Heart left ventricle (tissue), 16 donors: ENCODE measurements around the gene GRIN2D. TPM values are rescaled to one million over a fixed set of nuclear protein-coding genes. Genes with fewer than 3 reads are reported as not detected.
A peak's percentile ranks its signal among the peaks of the same experiment; 100 is the strongest.

ENCODE experiments used
- ATAC-seq, 4 donors: fragments of 200-7000 bp; cut with Tn5 transposase; one replicate each; pipeline ENCODE4 v1.9.1; 2020 to 2022; ENCODE audit warnings: moderate library complexity in 4 of 4, mild to moderate bottlenecking in 3 of 4, moderate number of reproducible peaks in 1 of 4
- DNase-seq, 5 donors: peaks; one replicate each; pipeline ENCODE4 v3.0.0-alpha.2; 2020
- H3K27ac ChIP-seq, 12 donors: fragments of 200-600 bp; sonication (generic) in 4 of 12; one replicate each; pipeline versions ENCODE4 v1.5.0 to v1.8.0; 2016 to 2022; ENCODE audit warnings: mild to moderate bottlenecking in 2 of 12
- H3K27me3 ChIP-seq, 9 donors: fragments of 200-600 bp; sonication (generic) in 2 of 9; one replicate each; pipeline versions ENCODE4 v1.5.1 to v1.8.0; 2016 to 2022; ENCODE audit warnings: mild to moderate bottlenecking in 3 of 9
- H3K36me3 ChIP-seq, 9 donors: fragments of 200-600 bp; sonication (generic) in 2 of 9; one replicate each; pipeline versions ENCODE4 v1.5.0 to v1.8.0; 2018 to 2022; ENCODE audit warnings: mild to moderate bottlenecking in 2 of 9
- H3K4me1 ChIP-seq, 12 donors: fragments of 200-600 bp; sonication (generic) in 4 of 12; one replicate each; pipeline versions ENCODE4 v1.5.0 to v1.8.0; 2016 to 2022; ENCODE audit warnings: mild to moderate bottlenecking in 3 of 12
- H3K4me3 ChIP-seq, 12 donors: fragments of 200-600 bp; sonication (generic) in 4 of 12; one replicate each; pipeline versions ENCODE4 v1.5.0 to v1.8.0; 2017 to 2022; ENCODE audit warnings: mild to moderate bottlenecking in 9 of 12, moderate library complexity in 4 of 12
- H3K9me3 ChIP-seq, 12 donors: fragments of 200-600 bp; sonication (generic) in 4 of 12; one replicate each; pipeline versions ENCODE4 v1.5.0 to v1.8.0; 2016 to 2022; ENCODE audit warnings: mild to moderate bottlenecking in 1 of 12
- POLR2A ChIP-seq, 2 donors: fragments of 450-650 bp; IDR thresholded peaks; one replicate each; pipeline ENCODE4 v1.6.1; 2017; ENCODE audit warnings: antibody characterized with exemption in 2 of 2, mild to moderate bottlenecking in 2 of 2, moderate library complexity in 2 of 2
- WGBS, 4 donors: extraction: QIAGEN DNeasy Blood & Tissue Kit in 2 of 4; methylation state at CpG; one replicate each; pipeline versions ENCODE4 v1.1.5 to v1.1.7; 2013 to 2018; 5-methylcytosine and 5-hydroxymethylcytosine counted together
- intact Hi-C, 10 donors: fragments of 100-400 bp; cut with DNase I; formaldehyde crosslinking; loops; one replicate each; pipeline versions ENCODE4 v1.11.1 to v1.14.2; 2022
- polyA plus RNA-seq, 2 donors: library from polyadenylated mRNA; stranded (reverse); fragments of 200-250 nt; gene quantifications; one replicate each; pipeline ENCODE4 v1.2.3, GENCODE V29; 2013
- total RNA-seq, 9 donors: library from RNA; depleted of rRNA in 2 of 9; stranded (reverse); fragments of >200 nt in 2 of 9; fragmentation: NEBNext Ultra II Directional in 3 of 9; extraction: Animal tissue kit (Norgen Biotek cat#: 25700) in 3 of 9; gene quantifications; one replicate each; pipeline versions ENCODE4 v1.1.0 to v1.2.4, GENCODE V29; 2016 to 2023
- TF ChIP-seq, protein P1 (sequence below), 12 donors: fragments of 200-600 bp; sonication (generic) in 4 of 12; IDR thresholded peaks; one replicate each; pipeline versions ENCODE4 v1.5.0 to v1.8.0; 2018 to 2022; ENCODE audit warnings: antibody characterized with exemption in 12 of 12, mild to moderate bottlenecking in 5 of 12
- donor health status: ischemic (EF 13 %, LVEDD 7.1; RV severe dilation, severe dysfunction).
- donor health status: healthy with polysubstance abuse.
- donor health status: DM: no; HTN: yes; CAD: no.
- donor health status: DM: no; HTN: no; CAD: no.
- donor health status: ischemic (EF 25% LVEDD 6.9; RV normal size, moderate dysfunction).
- donor health status: ischemic (EF 25% LVEDD 5.7; RV mildly dilated, moderate dysfunction).
- donor health status: healthy.
- donor health status: DM: yes; HTN: yes; CAD: no.
- donor health status: ischemic (EF 35%, LVEDD 5.7; RV mildly dilated, moderate dysfunction).
- donor health status: nonischemic (EF 11% LVEDD 7.7; RV severe dilation, severe dysfunction).
- donor health status: DM: yes; HTN: yes; CAD: no.
- donor health status: PGD.
- donor health status: ischemic (EF 29% LVEDD 5.4; RV normal size, mild dysfunction).
- donor health status: nonischemic (EF 23%, LVEDD 6.1; RV moderate dilation, normal function).

GRIN2D gene
- total and polyA plus RNA-seq, 11 donors, result 0.14 to 1.6 (median 0.19) TPM

- H3K4me1 ChIP-seq, result peaks cover 0 to 18% (median 5%) of the 10 kb centered on the region in 12 donors
- intact Hi-C loops, result loop anchor here in 3 of 10 donors (5.0 kb wide), 1 partner anchor 41 kb away; a partner anchor contains a TSS
- peak; percentile 88 to 93 (median 90) for ATAC-seq
- TF ChIP-seq, protein P1, sequence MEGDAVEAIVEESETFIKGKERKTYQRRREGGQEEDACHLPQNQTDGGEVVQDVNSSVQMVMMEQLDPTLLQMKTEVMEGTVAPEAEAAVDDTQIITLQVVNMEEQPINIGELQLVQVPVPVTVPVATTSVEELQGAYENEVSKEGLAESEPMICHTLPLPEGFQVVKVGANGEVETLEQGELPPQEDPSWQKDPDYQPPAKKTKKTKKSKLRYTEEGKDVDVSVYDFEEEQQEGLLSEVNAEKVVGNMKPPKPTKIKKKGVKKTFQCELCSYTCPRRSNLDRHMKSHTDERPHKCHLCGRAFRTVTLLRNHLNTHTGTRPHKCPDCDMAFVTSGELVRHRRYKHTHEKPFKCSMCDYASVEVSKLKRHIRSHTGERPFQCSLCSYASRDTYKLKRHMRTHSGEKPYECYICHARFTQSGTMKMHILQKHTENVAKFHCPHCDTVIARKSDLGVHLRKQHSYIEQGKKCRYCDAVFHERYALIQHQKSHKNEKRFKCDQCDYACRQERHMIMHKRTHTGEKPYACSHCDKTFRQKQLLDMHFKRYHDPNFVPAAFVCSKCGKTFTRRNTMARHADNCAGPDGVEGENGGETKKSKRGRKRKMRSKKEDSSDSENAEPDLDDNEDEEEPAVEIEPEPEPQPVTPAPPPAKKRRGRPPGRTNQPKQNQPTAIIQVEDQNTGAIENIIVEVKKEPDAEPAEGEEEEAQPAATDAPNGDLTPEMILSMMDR (IDR thresholded peaks at IDR 0.05), result peak in 1 of 12 donors; percentile 21
- peak in 1 of 2 donors; percentile 41 for TF ChIP-seq POLR2A (IDR thresholded peaks at IDR 0.05)
- peak overlapping the region; percentile 82 to 100 (median 95) for H3K27ac ChIP-seq
- H3K9me3 ChIP-seq, result no peaks in the 10 kb centered on the region
- H3K27me3 ChIP-seq, result no peaks in the 10 kb centered on the region
- peak; percentile 95 to 97 (median 97) for DNase-seq
- H3K36me3 ChIP-seq, result peaks cover 0 to 12% (median 3%) of the 10 kb centered on the region in 9 donors
- WGBS, 4 donors, result 4 to 8% (median 5%) methylated on average over 11 to 26 of the region's 26 CpGs
- peak overlapping the region; percentile 57 to 85 (median 68) for H3K4me3 ChIP-seq
Measured at GRCh38 chr19:48362716-48363499, 30.6 kb upstream of the GRIN2D start.

DNA sequence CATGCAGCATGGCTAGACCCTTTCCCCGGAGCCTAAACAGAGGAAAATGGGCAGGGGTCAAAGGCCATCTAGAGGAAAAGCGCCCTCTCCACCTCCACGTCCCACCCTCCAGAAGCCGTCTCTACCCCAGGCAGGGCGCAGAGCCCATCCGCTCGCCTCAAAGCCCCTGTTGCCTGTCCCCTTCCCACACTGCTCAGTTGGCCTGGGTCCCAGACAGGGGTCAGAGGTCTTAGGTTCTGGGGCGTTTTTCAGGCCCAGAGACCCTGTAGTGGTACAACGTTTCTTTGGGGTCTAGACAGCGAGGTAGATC lies 30.0 kb upstream of the GRIN2D start:
- ATAC-seq (peak; percentile 3 to 20 (median 16)), DNase-seq (peak in 1 of 5 donors; percentile 67)
- TF ChIP-seq, protein P1 (IDR thresholded peaks at IDR 0.05), result no peak
- TF ChIP-seq POLR2A (IDR thresholded peaks at IDR 0.05), result no peak
- H3K36me3 ChIP-seq, result peaks cover 0 to 12% (median 3%) of the 10 kb centered on the region in 9 donors
- H3K27ac ChIP-seq, result peak overlapping the region; percentile 82 to 100 (median 95)
- peaks cover 0 to 18% (median 5%) of the 10 kb centered on the region in 12 donors for H3K4me1 ChIP-seq
- H3K4me3 ChIP-seq, result peak overlapping the region; percentile 57 to 85 (median 68)
- intact Hi-C loops, result loop anchor here in 3 of 10 donors (5.0 kb wide), 1 partner anchor 41 kb away; a partner anchor contains a TSS
- no peaks in the 10 kb centered on the region for H3K9me3 ChIP-seq
- no peaks in the 10 kb centered on the region for H3K27me3 ChIP-seq
- 1 to 7% (median 2%) methylated on average over 4 to 10 of the region's 10 CpGs for WGBS, 4 donors

DNA sequence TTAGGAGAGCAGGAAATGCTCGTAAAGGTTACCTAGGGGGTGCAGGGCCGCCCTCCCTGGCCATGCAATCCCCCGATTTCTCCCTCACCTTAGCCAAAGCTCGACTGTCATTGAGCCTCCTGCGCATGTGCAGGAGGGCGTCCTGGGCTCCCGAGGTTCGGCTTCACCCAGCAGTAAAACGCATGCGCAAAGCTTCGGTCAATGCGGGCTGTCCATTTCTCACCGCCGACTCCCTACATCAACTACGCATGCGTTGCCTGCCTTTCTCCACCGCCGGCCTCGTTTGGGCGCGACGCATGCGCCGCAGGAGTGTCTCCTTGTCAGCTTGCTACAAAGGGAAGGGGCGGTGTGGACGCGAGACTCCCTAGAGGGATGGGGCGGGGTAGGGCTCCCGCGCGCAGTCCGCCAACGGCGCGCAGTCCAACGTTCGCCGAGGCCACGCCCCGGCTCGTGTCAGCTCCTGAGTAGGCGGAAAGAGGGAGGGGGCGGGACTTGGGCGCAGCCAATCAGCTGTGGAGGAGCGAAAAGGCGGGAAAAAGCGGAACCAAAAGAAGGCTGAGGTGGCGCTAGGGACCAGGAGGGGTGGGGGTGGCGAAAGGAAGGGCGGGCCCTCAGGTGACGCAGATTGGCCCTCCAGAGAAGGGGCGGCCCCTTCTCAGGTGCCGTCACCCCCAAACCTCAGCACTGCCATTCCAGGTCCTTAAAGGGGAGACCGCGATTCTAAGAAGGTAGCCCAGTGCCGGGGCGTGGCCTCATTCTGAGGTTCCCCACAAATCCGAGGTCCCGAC lies 29.5 kb upstream of the GRIN2D start, which contains the start of the genes SYNGR4 and TMEM143:
TSS of gene SYNGR4 (plus strand) at position 558 of the 788 bp plus-strand sequence. CDS start 1,476 bp downstream, outside the sequence.
TSS of gene TMEM143 (minus strand) at position 131 of the 788 bp plus-strand sequence. CDS start at position 111, 20 bp downstream.
- DNase-seq, result peak; percentile 99 to 100 (median 99)
- peaks cover 0 to 8% (median 3%) of the 10 kb centered on the region in 9 donors for H3K36me3 ChIP-seq
- H3K27ac ChIP-seq, result peak within 1 kb of the TSS; percentile 82 to 100 (median 95)
- no peaks in the 10 kb centered on the region for H3K27me3 ChIP-seq
- peaks cover 0 to 18% (median 5%) of the 10 kb centered on the region in 12 donors for H3K4me1 ChIP-seq
- intact Hi-C loops, result loop anchor here in 3 of 10 donors (2.0 to 5.0 kb wide), 2 partner anchors 27 to 42 kb away; partner anchors contain the start of gene KDELR1 (in 1 of the 3)
- peak within 1 kb of the TSS; percentile 57 to 85 (median 68) for H3K4me3 ChIP-seq
- no peaks in the 10 kb centered on the region for H3K9me3 ChIP-seq
- peak; percentile 95 to 97 (median 96) for ATAC-seq
- TF ChIP-seq, protein P1 (IDR thresholded peaks at IDR 0.05), result no peak
- TF ChIP-seq POLR2A (IDR thresholded peaks at IDR 0.05), result peak in 1 of 2 donors; percentile 59
- WGBS, 4 donors, result 0 to 1% (median 1%) methylated on average over 48 to 59 of the region's 59 CpGs
